ENCODE data around the gene C1orf159. TPM values are rescaled to one million over a fixed set of nuclear protein-coding genes. Genes with fewer than 3 reads are reported as not detected.

Gene C1orf159
- polyA plus RNA-seq, 2 of the 4 experiments (the other 2 are of a cell fraction): 4.0 to 10.2 TPM

GRCh38 chr1:1157033-1157365 lies 41.1 kb upstream of the C1orf159 start:
- WGBS (ENCODE audit: missing lambda C conversion rate): 21% methylated on average over 2 of the region's 9 CpGs
- Histone ChIP-seq H3K4me3 (no peak overlapping the region), H3K27ac (peak overlapping the region in 1 of 2 experiments; percentile 95; a peak in 3 of 6 replicates), H3K4me1 (peaks cover 12% of the 10 kb centered on the region), H3K4me2 (peak overlapping the region; percentile 33; the same call in 1 of the 3 replicates), H3K9me3 (no peaks in the 10 kb centered on the region)
- ChIA-PET CTCF (no interaction called here), POLR2A (interaction anchor here (0.5 to 1.0 kb wide), 2 partner anchors 9 to 218 kb away, joined by 3 to 5 read pairs; partner anchors contain the start of gene AURKAIP1)
- FAIRE-seq (no peak), DNase-seq (ENCODE audit: low read depth in 1 of 2, low spot score in 1 of 2) (no peak), ATAC-seq (peak; percentile 46; a peak in 3 of 6 replicates)
- no peak for TF ChIP-seq ATOH8 (CRISPR knock-in tag; IDR thresholded peaks at IDR 0.05; ENCODE audit: low read depth)
- no peak for TF ChIP-seq CBX8 (IDR thresholded peaks at IDR 0.05)
- no peak for TF ChIP-seq JUNB (IDR thresholded peaks at IDR 0.05)
- TF ChIP-seq RFX5 (IDR thresholded peaks at IDR 0.05): no peak
- TF ChIP-seq FOXS1 (CRISPR knock-in tag; IDR thresholded peaks at IDR 0.05): no peak
- TF ChIP-seq POLR2AphosphoS2 (conservative IDR thresholded peaks at IDR 0.05; ENCODE audit: low read length): no peak
- TF ChIP-seq FOSL2 (IDR thresholded peaks at IDR 0.05): no peak
- no peak for TF ChIP-seq FOSL2 (CRISPR knock-in tag; IDR thresholded peaks at IDR 0.05)
- TF ChIP-seq RNF2 (IDR thresholded peaks at IDR 0.05; ENCODE audit: borderline replicate concordance, low read depth): no peak
- no peak for TF ChIP-seq POLR2A (IDR thresholded peaks at IDR 0.05; ENCODE audit: low read length)
- TF ChIP-seq ESRRA (IDR thresholded peaks at IDR 0.05; ENCODE audit: borderline replicate concordance, low read length): no peak
- TF ChIP-seq REST (IDR thresholded peaks at IDR 0.05): no peak

GRCh38 chr1:1156140-1157032 lies 40.5 kb upstream of the C1orf159 start:
- WGBS (ENCODE audit: missing lambda C conversion rate): 89% methylated on average over 13 of the region's 26 CpGs
- Histone ChIP-seq H3K9me3 (no peaks in the 10 kb centered on the region), H3K4me3 (no peak overlapping the region), H3K4me1 (peaks cover 12% of the 10 kb centered on the region), H3K4me2 (peak overlapping the region; percentile 33; the same call in 1 of the 3 replicates), H3K27ac (peak overlapping the region in 1 of 2 experiments; percentile 95; a peak in 2 of 6 replicates)
- no peak for FAIRE-seq
- no peak for DNase-seq (ENCODE audit: low read depth in 1 of 2, low spot score in 1 of 2)
- ChIA-PET POLR2A (interaction anchor here (0.5 to 1.0 kb wide), 2 partner anchors 9 to 219 kb away, joined by 3 to 5 read pairs; partner anchors contain the start of gene AURKAIP1), CTCF (interaction anchor here (0.6 kb wide), 1 partner anchor 35 kb away, joined by 3 read pairs; no protein-coding TSS in a partner anchor)
- no peak for ATAC-seq
- TF ChIP-seq CHD2 (IDR thresholded peaks at IDR 0.05; ENCODE audit: low read length, partially characterized antibody): no peak
- TF ChIP-seq RARB (CRISPR knock-in tag; IDR thresholded peaks at IDR 0.05): no peak
- TF ChIP-seq EHF (CRISPR knock-in tag; IDR thresholded peaks at IDR 0.05): no peak
- no peak for TF ChIP-seq TP53 (CRISPR knock-in tag; IDR thresholded peaks at IDR 0.05)
- TF ChIP-seq ZC3H11A (IDR thresholded peaks at IDR 0.05): no peak
- no peak for TF ChIP-seq MAFK (IDR thresholded peaks at IDR 0.05; ENCODE audit: partially characterized antibody)
- TF ChIP-seq RFX5 (IDR thresholded peaks at IDR 0.05): no peak
- TF ChIP-seq RAD21 (conservative IDR thresholded peaks at IDR 0.05 in 1 of 2, IDR thresholded peaks at IDR 0.05 in 1 of 2): no peak
- TF ChIP-seq SREBF2 (IDR thresholded peaks at IDR 0.05): no peak
- TF ChIP-seq NR3C1 (IDR thresholded peaks at IDR 0.05): no peak
- no peak for TF ChIP-seq POLR2A (IDR thresholded peaks at IDR 0.05; ENCODE audit: low read length)
- TF ChIP-seq FOXS1 (CRISPR knock-in tag; IDR thresholded peaks at IDR 0.05): no peak
- TF ChIP-seq HOXB5 (CRISPR knock-in tag; IDR thresholded peaks at IDR 0.05): no peak
- no peak for TF ChIP-seq ESRRA (IDR thresholded peaks at IDR 0.05; ENCODE audit: borderline replicate concordance, low read length)
- no peak for TF ChIP-seq FOSB (CRISPR knock-in tag; IDR thresholded peaks at IDR 0.05)
- no peak for TF ChIP-seq HMGXB4 (CRISPR knock-in tag; IDR thresholded peaks at IDR 0.05; ENCODE audit: borderline replicate concordance)
- no peak for TF ChIP-seq CHD4 (IDR thresholded peaks at IDR 0.05; ENCODE audit: borderline replicate concordance)
- TF ChIP-seq CTCF (IDR thresholded peaks at IDR 0.05): no peak
